Mesothelial cell of epicardium (in vitro differentiated cells): ENCODE measurements around the gene SP6. TPM values are rescaled to one million over a fixed set of nuclear protein-coding genes. Genes with fewer than 3 reads are reported as not detected.

Experiments
- DNase-seq, 2 experiments: peaks; one replicate each; pipeline ENCODE4 v3.0.0; 2021; ENCODE audit warnings: low spot score in 2 of 2; ENCODE audit not compliant: unreplicated experiment in 2 of 2
- H3K27ac Mint-ChIP-seq: 2 replicates; pipeline ENCODE4 v1.8.0; 2021; ENCODE audit warnings: mixed read lengths
- H3K27me3 Mint-ChIP-seq: 2 replicates; pipeline ENCODE4 v1.8.0; 2021; ENCODE audit warnings: low read depth, mixed read lengths
- H3K36me3 Mint-ChIP-seq: 2 replicates; pipeline ENCODE4 v1.8.0; 2021; ENCODE audit warnings: mixed read lengths
- H3K4me1 Mint-ChIP-seq: 2 replicates; pipeline ENCODE4 v1.8.0; 2021; ENCODE audit warnings: mixed read lengths
- H3K4me3 Mint-ChIP-seq: 2 replicates; pipeline ENCODE4 v1.8.0; 2021; ENCODE audit warnings: mild to moderate bottlenecking, moderate library complexity, mixed read lengths
- H3K9me3 Mint-ChIP-seq: 2 replicates; pipeline ENCODE4 v1.8.0; 2021; ENCODE audit warnings: mixed read lengths
- total RNA-seq: library from RNA; stranded (reverse); gene quantifications from 3 replicates; pipeline ENCODE4 v1.2.1, GENCODE V29; 2021
- TF ChIP-seq, protein P1 (sequence below): fragments of 200-600 bp; sonication (generic); IDR thresholded peaks from one replicate; pipeline ENCODE4 v1.5.0; 2021; ENCODE audit warnings: antibody characterized with exemption; ENCODE audit not compliant: unreplicated experiment

The SP6 gene
- total RNA-seq, 1 donor from 2014 or later = 17.6 TPM

DNA sequence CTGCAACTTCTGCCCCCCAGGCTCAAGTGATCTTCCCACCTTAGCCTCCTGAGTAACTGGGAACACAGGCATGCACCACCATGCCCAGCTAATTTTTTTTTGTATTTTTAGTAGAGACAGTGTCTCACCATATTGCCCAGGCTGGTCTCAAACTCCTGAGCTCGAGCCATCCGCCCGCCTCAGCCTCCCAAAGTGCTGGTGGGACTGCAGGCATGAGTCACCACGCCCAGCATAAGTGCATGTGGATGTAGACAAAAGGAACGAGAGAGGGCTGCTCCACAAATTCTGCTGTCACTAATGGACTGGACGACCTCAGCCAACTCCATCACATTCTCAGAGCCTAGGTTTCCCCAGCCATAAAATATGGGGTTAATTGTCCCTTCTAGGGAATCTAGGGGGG lies 37.3 kb upstream of the SP6 start:
- peaks cover 28% of the 10 kb centered on the region for H3K4me1 Mint-ChIP-seq

DNA sequence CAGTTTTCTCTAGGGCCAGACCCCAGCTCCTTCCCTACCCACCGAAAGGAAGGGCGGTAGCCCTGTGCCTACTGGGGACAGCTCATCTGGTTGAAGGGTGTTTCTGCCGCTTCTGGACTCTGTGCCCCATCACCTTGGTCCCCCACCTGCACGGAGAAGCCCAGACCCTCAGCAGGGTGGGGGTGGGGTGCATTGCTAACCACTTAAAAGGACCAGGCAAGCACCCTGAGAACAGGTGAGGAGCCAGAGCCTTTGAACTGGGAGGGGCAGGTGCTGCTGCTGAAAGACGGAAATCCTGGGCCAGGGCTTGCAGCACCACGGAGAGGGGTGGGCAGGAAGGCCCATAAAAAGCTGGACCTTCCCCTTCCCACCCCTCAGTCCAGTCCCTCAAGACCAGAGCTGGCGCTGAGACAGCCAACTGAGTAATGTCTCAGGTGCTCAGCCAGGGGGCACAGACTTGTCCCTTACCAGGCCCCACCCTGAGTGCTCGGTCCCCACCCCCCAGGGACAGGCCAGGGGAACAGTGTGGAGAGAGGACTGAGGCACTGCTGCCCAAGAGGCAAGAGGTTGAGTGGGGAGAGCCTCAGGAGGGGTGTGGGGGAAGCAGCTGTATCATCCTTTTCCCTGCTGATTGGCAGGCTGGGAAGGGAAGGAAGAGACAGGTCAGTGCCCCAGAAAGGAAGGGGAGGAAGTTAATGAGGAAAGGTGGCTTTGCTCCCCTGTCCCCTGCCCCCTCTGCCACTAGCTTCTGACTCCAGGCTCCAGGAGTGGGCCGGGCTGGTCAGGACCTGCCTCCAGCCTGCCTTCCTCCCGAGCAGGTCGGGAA lies 34.2 kb upstream of the SP6 start:
- Mint-ChIP-seq H3K36me3 (no peaks in the 10 kb centered on the region), H3K27ac (peak overlapping the region; percentile 91), H3K9me3 (no peaks in the 10 kb centered on the region), H3K4me3 (no peak overlapping the region), H3K27me3 (no peaks in the 10 kb centered on the region), H3K4me1 (peaks cover 50% of the 10 kb centered on the region)
- no peak for DNase-seq
- TF ChIP-seq, protein P1, sequence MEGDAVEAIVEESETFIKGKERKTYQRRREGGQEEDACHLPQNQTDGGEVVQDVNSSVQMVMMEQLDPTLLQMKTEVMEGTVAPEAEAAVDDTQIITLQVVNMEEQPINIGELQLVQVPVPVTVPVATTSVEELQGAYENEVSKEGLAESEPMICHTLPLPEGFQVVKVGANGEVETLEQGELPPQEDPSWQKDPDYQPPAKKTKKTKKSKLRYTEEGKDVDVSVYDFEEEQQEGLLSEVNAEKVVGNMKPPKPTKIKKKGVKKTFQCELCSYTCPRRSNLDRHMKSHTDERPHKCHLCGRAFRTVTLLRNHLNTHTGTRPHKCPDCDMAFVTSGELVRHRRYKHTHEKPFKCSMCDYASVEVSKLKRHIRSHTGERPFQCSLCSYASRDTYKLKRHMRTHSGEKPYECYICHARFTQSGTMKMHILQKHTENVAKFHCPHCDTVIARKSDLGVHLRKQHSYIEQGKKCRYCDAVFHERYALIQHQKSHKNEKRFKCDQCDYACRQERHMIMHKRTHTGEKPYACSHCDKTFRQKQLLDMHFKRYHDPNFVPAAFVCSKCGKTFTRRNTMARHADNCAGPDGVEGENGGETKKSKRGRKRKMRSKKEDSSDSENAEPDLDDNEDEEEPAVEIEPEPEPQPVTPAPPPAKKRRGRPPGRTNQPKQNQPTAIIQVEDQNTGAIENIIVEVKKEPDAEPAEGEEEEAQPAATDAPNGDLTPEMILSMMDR = no peak

More for the DNA sequence above, 37.3 kb upstream of the SP6 start:
- no peak overlapping the region for H3K27ac Mint-ChIP-seq
- no peak overlapping the region for H3K4me3 Mint-ChIP-seq
- H3K36me3 Mint-ChIP-seq = no peaks in the 10 kb centered on the region
- TF ChIP-seq, protein P1 = no peak
- no peaks in the 10 kb centered on the region for H3K27me3 Mint-ChIP-seq
- no peak for DNase-seq
- no peaks in the 10 kb centered on the region for H3K9me3 Mint-ChIP-seq

DNA sequence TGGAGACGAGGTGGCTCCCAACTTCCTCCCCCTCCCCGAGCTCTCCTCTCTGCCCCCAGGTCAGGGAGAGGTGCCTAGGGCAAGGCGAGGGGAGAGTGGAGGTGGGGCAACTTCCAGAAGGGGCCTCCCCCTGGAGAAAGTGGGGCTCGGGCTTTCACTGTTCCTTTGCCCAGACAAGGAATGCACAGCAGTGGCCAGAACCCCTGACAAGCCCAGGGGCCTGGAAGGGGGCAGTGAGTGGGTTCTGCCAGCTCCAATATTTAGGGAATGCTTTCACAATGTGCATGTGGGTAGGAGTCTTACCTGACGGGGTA lies 33.4 kb upstream of the SP6 start:
- TF ChIP-seq, protein P1 = no peak

DNA sequence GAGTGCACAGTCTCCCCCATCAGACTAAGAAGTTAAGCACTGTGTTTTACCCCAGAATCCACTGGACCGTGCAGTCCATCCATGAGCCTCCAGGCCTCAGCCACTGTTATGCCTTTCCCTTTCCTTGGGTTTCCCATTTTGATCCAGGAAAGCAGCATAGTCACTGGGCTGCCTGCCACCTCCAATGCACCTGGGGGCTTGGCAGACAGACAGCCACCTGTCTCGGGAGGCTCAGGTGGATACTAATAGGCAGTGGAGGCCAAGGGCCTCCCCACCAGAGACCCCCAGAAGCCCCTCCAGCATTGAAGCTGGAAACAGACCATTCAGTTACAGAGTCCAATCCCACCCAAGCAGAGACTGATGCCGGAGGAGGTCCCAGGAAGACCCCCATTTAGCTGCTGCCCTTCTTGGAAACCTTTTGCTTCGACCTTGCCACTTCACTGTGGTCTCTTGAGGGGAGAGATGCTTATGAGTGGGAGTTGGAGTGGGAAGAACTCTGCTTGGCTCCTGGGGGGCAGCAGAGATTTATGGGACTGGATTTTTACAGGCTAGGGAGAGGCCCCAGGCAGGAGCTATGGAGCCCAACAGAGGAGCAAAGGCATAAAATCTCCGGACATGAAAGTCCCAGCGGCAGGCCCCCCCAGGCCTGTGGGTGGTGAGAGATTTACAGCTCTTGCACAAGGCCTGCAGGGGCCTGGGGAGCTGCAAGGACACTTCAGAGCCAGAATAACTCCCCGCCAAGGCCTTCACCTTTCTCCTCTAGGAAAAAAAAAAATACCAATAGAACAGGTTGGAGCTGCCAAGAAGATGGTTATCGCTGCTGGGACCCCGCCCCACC lies 32.8 kb upstream of the SP6 start:
- H3K27ac Mint-ChIP-seq = peak overlapping the region; percentile 91
- H3K4me1 Mint-ChIP-seq = peaks cover 57% of the 10 kb centered on the region
- no peaks in the 10 kb centered on the region for H3K9me3 Mint-ChIP-seq
- peak overlapping the region; percentile 28 for H3K4me3 Mint-ChIP-seq
- H3K36me3 Mint-ChIP-seq = no peaks in the 10 kb centered on the region
- no peaks in the 10 kb centered on the region for H3K27me3 Mint-ChIP-seq
- TF ChIP-seq, protein P1 = no peak
- DNase-seq = peak in 1 of 2 experiments; percentile 59

More for the DNA sequence above, 33.4 kb upstream of the SP6 start:
- Mint-ChIP-seq H3K27me3 (no peaks in the 10 kb centered on the region), H3K9me3 (no peaks in the 10 kb centered on the region), H3K4me3 (peak overlapping the region; percentile 28), H3K4me1 (peaks cover 52% of the 10 kb centered on the region), H3K36me3 (no peaks in the 10 kb centered on the region), H3K27ac (peak overlapping the region; percentile 91)
- DNase-seq = no peak

DNA sequence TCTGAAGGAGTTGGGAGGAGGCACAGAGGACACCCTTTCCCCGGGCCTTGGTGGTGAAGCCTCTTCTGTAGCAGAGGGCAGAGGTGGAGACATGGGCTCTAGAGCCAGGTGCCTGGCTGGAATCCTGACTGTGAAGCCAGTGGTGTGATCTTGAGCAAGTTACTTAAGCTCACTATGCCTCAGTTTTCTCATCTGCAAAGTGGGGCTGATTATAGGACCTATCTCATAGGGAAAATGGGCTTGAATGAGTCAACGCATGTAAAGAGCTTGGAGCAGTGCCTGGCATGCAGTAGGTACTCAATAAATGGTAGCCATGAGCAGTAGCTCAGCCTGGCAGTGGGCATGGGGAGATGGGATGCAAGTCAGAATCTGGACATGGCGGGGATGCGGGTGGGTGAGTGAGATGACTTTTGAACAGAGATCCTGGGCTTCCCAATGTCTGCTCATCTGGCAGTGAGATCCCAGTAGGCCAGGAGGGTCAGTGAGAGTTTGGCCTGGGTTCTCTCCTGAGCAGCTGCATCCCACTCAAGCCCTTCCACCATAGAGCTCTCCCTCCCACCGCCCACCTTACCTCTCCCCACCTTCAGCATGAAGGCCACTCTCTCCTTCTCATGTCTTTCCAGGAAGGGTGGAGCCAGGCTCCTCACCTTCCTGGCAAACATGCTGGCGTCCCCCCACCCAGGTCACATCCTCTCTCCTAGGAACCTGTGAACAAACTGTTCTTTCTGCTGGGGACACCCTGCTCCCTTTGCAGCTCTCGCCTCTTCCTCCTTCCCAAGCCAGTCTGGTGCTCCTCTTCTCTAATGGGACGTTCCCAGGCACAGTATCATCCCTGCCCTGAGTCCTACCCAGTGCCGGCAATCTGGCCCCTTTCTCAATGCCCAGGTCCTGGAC lies 32.0 kb upstream of the SP6 start:
- peaks cover 64% of the 10 kb centered on the region for H3K4me1 Mint-ChIP-seq
- no peak for DNase-seq
- TF ChIP-seq, protein P1 = no peak
- no peaks in the 10 kb centered on the region for H3K9me3 Mint-ChIP-seq
- no peaks in the 10 kb centered on the region for H3K36me3 Mint-ChIP-seq
- H3K27ac Mint-ChIP-seq = peak overlapping the region; percentile 91
- no peak overlapping the region for H3K4me3 Mint-ChIP-seq
- H3K27me3 Mint-ChIP-seq = no peaks in the 10 kb centered on the region
